ENCODE data around the gene DDA1.

GRCh38 chr19:17347877-17348276, 38.5 kb downstream of the DDA1 start:
- TF ChIP-seq, protein P1, sequence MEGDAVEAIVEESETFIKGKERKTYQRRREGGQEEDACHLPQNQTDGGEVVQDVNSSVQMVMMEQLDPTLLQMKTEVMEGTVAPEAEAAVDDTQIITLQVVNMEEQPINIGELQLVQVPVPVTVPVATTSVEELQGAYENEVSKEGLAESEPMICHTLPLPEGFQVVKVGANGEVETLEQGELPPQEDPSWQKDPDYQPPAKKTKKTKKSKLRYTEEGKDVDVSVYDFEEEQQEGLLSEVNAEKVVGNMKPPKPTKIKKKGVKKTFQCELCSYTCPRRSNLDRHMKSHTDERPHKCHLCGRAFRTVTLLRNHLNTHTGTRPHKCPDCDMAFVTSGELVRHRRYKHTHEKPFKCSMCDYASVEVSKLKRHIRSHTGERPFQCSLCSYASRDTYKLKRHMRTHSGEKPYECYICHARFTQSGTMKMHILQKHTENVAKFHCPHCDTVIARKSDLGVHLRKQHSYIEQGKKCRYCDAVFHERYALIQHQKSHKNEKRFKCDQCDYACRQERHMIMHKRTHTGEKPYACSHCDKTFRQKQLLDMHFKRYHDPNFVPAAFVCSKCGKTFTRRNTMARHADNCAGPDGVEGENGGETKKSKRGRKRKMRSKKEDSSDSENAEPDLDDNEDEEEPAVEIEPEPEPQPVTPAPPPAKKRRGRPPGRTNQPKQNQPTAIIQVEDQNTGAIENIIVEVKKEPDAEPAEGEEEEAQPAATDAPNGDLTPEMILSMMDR (IDR thresholded peaks at IDR 0.05) = no peak
- TF ChIP-seq POLR2A (IDR thresholded peaks at IDR 0.05) = no peak
